GM12801 (cell line): Measurements from ENCODE around the gene RGPD4.
"Not testable (repeated sequence)": the region's sequence is repeated elsewhere in the genome, so short reads cannot be mapped to it uniquely, and the experiment has no call there.

Experiments
- CTCF ChIP-seq: IDR thresholded peaks from one replicate; pipeline ENCODE4 v1.5.1; 2011; ENCODE audit warnings: control low read depth; ENCODE audit not compliant: insufficient read length; ENCODE audit errors: extremely low read depth

The RGPD4 gene

GRCh38 chr2:107826749-107827148, at the start of gene RGPD4:
TSS of gene RGPD4 (plus strand) at chr2:107826892. CDS start at chr2:107827014, 122 bp downstream.
- TF ChIP-seq CTCF = not testable (repeated sequence)

- TF ChIP-seq CTCF = no peak
Observed at GRCh38 chr2:107777974-107778373, 48.7 kb upstream of the RGPD4 start.

GRCh38 chr2:107785756-107786155, 40.9 kb upstream of the RGPD4 start:
- TF ChIP-seq CTCF = no peak

GRCh38 chr2:107790837-107791236, 35.9 kb upstream of the RGPD4 start:
- no peak for TF ChIP-seq CTCF

GRCh38 chr2:107801498-107801897, 25.2 kb upstream of the RGPD4 start:
- no peak for TF ChIP-seq CTCF

- no peak for TF ChIP-seq CTCF
Observed at GRCh38 chr2:107804608-107805498, 21.8 kb upstream of the RGPD4 start.

GRCh38 chr2:107806901-107807300, 19.8 kb upstream of the RGPD4 start:
- TF ChIP-seq CTCF = no peak
